Hepatocyte (in vitro differentiated cells): ENCODE data around the gene KMO.

Source experiments
- CTCF ChIP-seq: fragments of 200-600 bp; sonication (generic); IDR thresholded peaks from 2 replicates; pipeline ENCODE4 v1.5.1; 2016; ENCODE audit warnings: antibody characterized with exemption, mild to moderate bottlenecking; ENCODE audit not compliant: poor library complexity
- EZH2 ChIP-seq: fragments of 200-600 bp; sonication (generic); IDR thresholded peaks from 2 replicates; pipeline ENCODE4 v1.6.1; 2016; ENCODE audit warnings: antibody characterized with exemption, mild to moderate bottlenecking, borderline replicate concordance
- EZH2phosphoT487 ChIP-seq: fragments of 200-600 bp; sonication (generic); IDR thresholded peaks from one replicate; pipeline ENCODE4 v1.6.1; 2018; ENCODE audit warnings: antibody characterized with exemption, mild to moderate bottlenecking, low read depth, moderate library complexity; ENCODE audit not compliant: unreplicated experiment, severe bottlenecking

GRCh38 chr1:241637046-241637590 is 104.9 kb downstream of the KMO start:
- TF ChIP-seq CTCF, result no peak
- TF ChIP-seq EZH2, result no peak
- TF ChIP-seq EZH2phosphoT487, result no peak
